Muscle layer of colon (tissue), 2 donors: ENCODE results near the gene ASIC2.

Experiments used
- H3K27ac ChIP-seq: one replicate; pipeline ENCODE4 v1.7.0; 2013; ENCODE audit warnings: low read depth, mild to moderate bottlenecking, low read length, moderate library complexity
- H3K27me3 ChIP-seq, 2 donors: one replicate each; pipeline ENCODE4 v1.7.0; 2013; ENCODE audit warnings: low read length in 2 of 2, mild to moderate bottlenecking in 2 of 2; ENCODE audit not compliant: insufficient read depth in 2 of 2, control insufficient read depth in 1 of 2
- H3K36me3 ChIP-seq: one replicate; pipeline ENCODE4 v1.7.0; 2013; ENCODE audit warnings: mild to moderate bottlenecking, low read length; ENCODE audit not compliant: insufficient read depth
- H3K4me1 ChIP-seq: one replicate; pipeline ENCODE4 v1.7.0; 2013; ENCODE audit warnings: mild to moderate bottlenecking, low read length; ENCODE audit not compliant: insufficient read depth
- H3K4me3 ChIP-seq, 2 donors: one replicate each; pipeline ENCODE4 v1.7.0; 2013; ENCODE audit warnings: low read length in 2 of 2, low read depth in 1 of 2, mild to moderate bottlenecking in 1 of 2, moderate library complexity in 1 of 2
- H3K9ac ChIP-seq: one replicate; pipeline ENCODE4 v1.7.0; 2013; ENCODE audit warnings: low read length
- H3K9me3 ChIP-seq: one replicate; pipeline ENCODE4 v1.7.0; 2013; ENCODE audit warnings: mild to moderate bottlenecking, low read length
- donor health status: abdominal sarcoma.
- donor health status: Adenocarcinoma of cecum.

ASIC2 gene

GRCh38 chr17:33054412-33054811 lies 238.7 kb downstream of the ASIC2 start:
- Histone ChIP-seq H3K9ac (no peak overlapping the region), H3K36me3 (no peaks in the 10 kb centered on the region), H3K27me3 (no peaks in the 10 kb centered on the region), H3K27ac (no peak overlapping the region), H3K9me3 (no peaks in the 10 kb centered on the region), H3K4me1 (no peaks in the 10 kb centered on the region), H3K4me3 (no peak overlapping the region)

GRCh38 chr17:33053676-33054075 lies 239.4 kb downstream of the ASIC2 start:
- H3K27ac ChIP-seq: no peak overlapping the region

GRCh38 chr17:33052856-33053255 lies 240.2 kb downstream of the ASIC2 start:
- H3K4me3 ChIP-seq: no peak overlapping the region
- no peak overlapping the region for H3K9ac ChIP-seq
- no peaks in the 10 kb centered on the region for H3K9me3 ChIP-seq
- no peaks in the 10 kb centered on the region for H3K4me1 ChIP-seq
- H3K27ac ChIP-seq: no peak overlapping the region
- no peaks in the 10 kb centered on the region for H3K36me3 ChIP-seq
- H3K27me3 ChIP-seq: no peaks in the 10 kb centered on the region

More at GRCh38 chr17:33053676-33054075, 239.4 kb downstream of the ASIC2 start:
- Histone ChIP-seq H3K9ac (no peak overlapping the region), H3K27me3 (no peaks in the 10 kb centered on the region), H3K4me1 (no peaks in the 10 kb centered on the region), H3K36me3 (no peaks in the 10 kb centered on the region), H3K4me3 (no peak overlapping the region), H3K9me3 (no peaks in the 10 kb centered on the region)

GRCh38 chr17:33050611-33051140 lies 242.4 kb downstream of the ASIC2 start:
- Histone ChIP-seq H3K4me3 (no peak overlapping the region), H3K9me3 (no peaks in the 10 kb centered on the region), H3K27ac (no peak overlapping the region), H3K27me3 (no peaks in the 10 kb centered on the region), H3K4me1 (no peaks in the 10 kb centered on the region), H3K9ac (no peak overlapping the region), H3K36me3 (no peaks in the 10 kb centered on the region)

- Histone ChIP-seq H3K9me3 (no peaks in the 10 kb centered on the region), H3K4me1 (no peaks in the 10 kb centered on the region), H3K36me3 (no peaks in the 10 kb centered on the region), H3K9ac (no peak overlapping the region), H3K4me3 (no peak overlapping the region), H3K27me3 (no peaks in the 10 kb centered on the region), H3K27ac (no peak overlapping the region)
Measured at GRCh38 chr17:33049781-33050414, 243.2 kb downstream of the ASIC2 start.

GRCh38 chr17:33046361-33047255 lies 246.5 kb downstream of the ASIC2 start:
- Histone ChIP-seq H3K4me3 (no peak overlapping the region), H3K27me3 (no peaks in the 10 kb centered on the region), H3K4me1 (no peaks in the 10 kb centered on the region), H3K27ac (no peak overlapping the region), H3K9me3 (no peaks in the 10 kb centered on the region), H3K9ac (no peak overlapping the region), H3K36me3 (no peaks in the 10 kb centered on the region)

GRCh38 chr17:33045216-33045615 lies 247.9 kb downstream of the ASIC2 start:
- H3K9ac ChIP-seq: no peak overlapping the region
- no peaks in the 10 kb centered on the region for H3K27me3 ChIP-seq
- no peaks in the 10 kb centered on the region for H3K36me3 ChIP-seq
- no peaks in the 10 kb centered on the region for H3K4me1 ChIP-seq
- no peak overlapping the region for H3K4me3 ChIP-seq
- no peaks in the 10 kb centered on the region for H3K9me3 ChIP-seq
- H3K27ac ChIP-seq: no peak overlapping the region

GRCh38 chr17:33044771-33045170 lies 248.3 kb downstream of the ASIC2 start:
- Histone ChIP-seq H3K4me1 (no peaks in the 10 kb centered on the region), H3K27me3 (no peaks in the 10 kb centered on the region), H3K27ac (no peak overlapping the region), H3K9me3 (no peaks in the 10 kb centered on the region), H3K4me3 (no peak overlapping the region), H3K36me3 (no peaks in the 10 kb centered on the region), H3K9ac (no peak overlapping the region)

- Histone ChIP-seq H3K4me1 (no peaks in the 10 kb centered on the region), H3K27ac (no peak overlapping the region), H3K9me3 (no peaks in the 10 kb centered on the region), H3K27me3 (peaks cover 0 to 4% of the 10 kb centered on the region in 2 donors), H3K9ac (no peak overlapping the region), H3K4me3 (no peak overlapping the region), H3K36me3 (no peaks in the 10 kb centered on the region)
Measured at GRCh38 chr17:33040461-33040860, 252.6 kb downstream of the ASIC2 start.

- Histone ChIP-seq H3K4me1 (no peaks in the 10 kb centered on the region), H3K27ac (no peak overlapping the region), H3K36me3 (no peaks in the 10 kb centered on the region), H3K9me3 (no peaks in the 10 kb centered on the region), H3K4me3 (no peak overlapping the region), H3K27me3 (peaks cover 0 to 4% of the 10 kb centered on the region in 2 donors), H3K9ac (no peak overlapping the region)
Measured at GRCh38 chr17:33039874-33040273, 253.2 kb downstream of the ASIC2 start.

GRCh38 chr17:33038740-33039139 lies 254.4 kb downstream of the ASIC2 start:
- Histone ChIP-seq H3K27ac (no peak overlapping the region), H3K9ac (no peak overlapping the region), H3K4me1 (no peaks in the 10 kb centered on the region), H3K4me3 (no peak overlapping the region), H3K9me3 (no peaks in the 10 kb centered on the region), H3K36me3 (no peaks in the 10 kb centered on the region), H3K27me3 (peaks cover 0 to 4% of the 10 kb centered on the region in 2 donors)
